NB4 (cell line): Measurements from ENCODE around the gene RUFY3.

Source experiments
- DNase-seq: peaks from one replicate; pipeline ENCODE4 v3.0.0; 2010; ENCODE audit warnings: low read depth
- H3K4me3 ChIP-seq: one replicate; pipeline ENCODE4 v1.5.1; 2011; ENCODE audit warnings: mild to moderate bottlenecking, low read depth, low read length, moderate library complexity
- CTCF ChIP-seq: IDR thresholded peaks from one replicate; pipeline ENCODE4 v1.5.1; 2012; ENCODE audit warnings: low read depth, low read length
- MYC ChIP-seq: IDR thresholded peaks from 2 replicates; pipeline ENCODE4 v1.6.1; 2011; ENCODE audit warnings: low read depth, low read length
- POLR2A ChIP-seq: IDR thresholded peaks from 2 replicates; pipeline ENCODE4 v1.6.1; 2011; ENCODE audit warnings: mild to moderate bottlenecking; ENCODE audit not compliant: insufficient read length; ENCODE audit errors: extremely low read depth
- TF ChIP-seq, protein P1 (sequence below): IDR thresholded peaks from 2 replicates; pipeline ENCODE4 v1.6.1; 2011; ENCODE audit warnings: low read depth, low read length

Gene RUFY3

GRCh38 chr4:70815370-70815769 lies 93.6 kb downstream of the RUFY3 start:
- TF ChIP-seq, protein P1, sequence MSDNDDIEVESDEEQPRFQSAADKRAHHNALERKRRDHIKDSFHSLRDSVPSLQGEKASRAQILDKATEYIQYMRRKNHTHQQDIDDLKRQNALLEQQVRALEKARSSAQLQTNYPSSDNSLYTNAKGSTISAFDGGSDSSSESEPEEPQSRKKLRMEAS, result no peak
- TF ChIP-seq CTCF (no peak), POLR2A (no peak), MYC (no peak)

GRCh38 chr4:70816894-70817293 lies 95.1 kb downstream of the RUFY3 start:
- TF ChIP-seq, protein P1, result no peak
- H3K4me3 ChIP-seq, result no peak overlapping the region
- no peak for DNase-seq

More at GRCh38 chr4:70815370-70815769, 93.6 kb downstream of the RUFY3 start:
- DNase-seq, result no peak
- H3K4me3 ChIP-seq, result no peak overlapping the region

DNA sequence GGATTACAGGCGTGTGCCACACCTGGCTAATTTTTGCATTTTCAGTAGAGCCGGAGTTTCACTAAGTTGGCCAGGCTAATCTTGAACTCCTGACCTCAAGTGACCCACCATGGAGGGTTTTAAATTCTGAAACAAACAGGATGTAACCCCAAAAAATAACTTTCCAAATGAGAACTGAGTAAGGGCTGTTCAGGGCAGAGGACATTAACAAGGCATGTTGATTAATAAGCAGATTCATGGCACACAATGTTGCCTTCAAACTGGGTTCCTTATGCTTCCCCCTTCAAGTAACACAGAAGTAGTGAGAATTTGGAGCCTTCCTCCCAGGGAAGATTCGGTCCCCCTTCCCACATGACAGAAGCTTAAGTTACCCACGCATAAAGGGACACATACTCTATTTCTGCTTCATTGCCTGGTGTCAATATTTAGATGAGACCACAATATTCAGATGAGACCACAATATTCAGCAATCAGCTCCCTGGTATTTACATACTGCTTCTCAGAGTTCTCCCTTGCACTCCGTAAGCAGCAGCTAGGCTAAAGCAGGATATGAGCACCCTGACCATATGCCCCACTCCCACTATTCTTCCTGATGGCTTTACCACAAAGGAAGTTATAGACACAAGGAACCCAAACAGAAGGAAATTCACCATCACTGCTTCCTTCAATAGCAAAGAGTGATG lies 96.5 kb downstream of the RUFY3 start:
- H3K4me3 ChIP-seq, result no peak overlapping the region
- DNase-seq, result peak; percentile 21
- TF ChIP-seq CTCF (no peak), POLR2A (no peak), MYC (no peak)
- TF ChIP-seq, protein P1, result no peak

GRCh38 chr4:70818921-70819320 lies 97.2 kb downstream of the RUFY3 start:
- no peak for DNase-seq
- TF ChIP-seq MYC (no peak), CTCF (no peak), POLR2A (no peak)
- TF ChIP-seq, protein P1, result no peak

DNA sequence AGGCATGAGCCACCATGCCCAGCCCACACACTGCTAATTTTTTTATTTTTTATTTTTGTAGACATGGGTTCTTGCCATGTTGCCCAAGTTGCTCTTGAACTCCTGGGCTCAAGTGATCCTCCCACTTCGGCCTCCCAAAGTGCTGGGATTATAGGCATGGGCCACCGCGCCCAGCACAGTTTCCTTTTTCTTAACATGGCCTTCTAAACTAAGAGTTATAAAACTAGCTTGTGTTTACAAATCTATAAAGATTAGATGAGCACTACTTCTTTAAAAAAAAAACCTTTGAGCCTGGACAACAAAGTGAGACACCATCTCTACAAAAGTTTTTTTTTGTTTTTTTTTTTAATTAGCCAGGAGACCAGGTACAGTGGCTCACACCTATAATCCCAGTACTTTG lies 107.3 kb downstream of the RUFY3 start:
- TF ChIP-seq, protein P1, result no peak
- TF ChIP-seq POLR2A (no peak), MYC (no peak), CTCF (no peak)
- DNase-seq, result no peak
- H3K4me3 ChIP-seq, result no peak overlapping the region

More at GRCh38 chr4:70818921-70819320, 97.2 kb downstream of the RUFY3 start:
- no peak overlapping the region for H3K4me3 ChIP-seq

GRCh38 chr4:70829492-70829891 lies 107.7 kb downstream of the RUFY3 start:
- H3K4me3 ChIP-seq, result no peak overlapping the region
- TF ChIP-seq, protein P1, result no peak
- no peak for TF ChIP-seq CTCF
- TF ChIP-seq POLR2A, result no peak
- no peak for TF ChIP-seq MYC
- no peak for DNase-seq
